ENCODE data around the gene SGSM2. TPM values are rescaled to one million over a fixed set of nuclear protein-coding genes. Genes with fewer than 3 reads are reported as not detected.

SGSM2 gene
- total RNA-seq, 4 donors from 2014 or later: 41.0 to 148 (median 70.0) TPM

- no peak for DNase-seq
- in situ Hi-C loops (cut with MboI; ENCODE audit: low pct_ligation_motif_present in 1 of 4, low pct_unique_long_range_greater_than_20kb in 1 of 4, low sequenced_read_pairs in 3 of 4): no loop called here
- Histone ChIP-seq H3K4me1 (peaks cover 6 to 24% (median 17%) of the 10 kb centered on the region in 4 donors), H3K9me3 (no peaks in the 10 kb centered on the region), H3K27ac (peak overlapping the region; percentile 92 to 95 (median 94)), H3K36me3 (peaks cover 0 to 16% (median 0%) of the 10 kb centered on the region in 4 donors), H3K27me3 (no peaks in the 10 kb centered on the region), H3K4me3 (peak overlapping the region; percentile 67 to 98 (median 81))
- no peak for TF ChIP-seq POLR2A (IDR thresholded peaks at IDR 0.05)
- TF ChIP-seq EP300 (IDR thresholded peaks at IDR 0.05; ENCODE audit: low read depth): no peak
- no peak for TF ChIP-seq CTCF (IDR thresholded peaks at IDR 0.05)
- TF ChIP-seq POLR2AphosphoS5 (IDR thresholded peaks at IDR 0.05): no peak
- 13 to 60% methylated on average over 1 to 5 of the region's 5 CpGs for WGBS, 2 donors (ENCODE audit: low coverage in 1 of 2)
- intact Hi-C loops (cut with DNase I; ENCODE audit: low total_unique reads): no loop called here
These were observed 985 bp downstream of the SGSM2 start for GRCh38 chr17:2338315-2338657.

- no peak overlapping the region for H3K27ac ChIP-seq
- TF ChIP-seq POLR2AphosphoS5 (IDR thresholded peaks at IDR 0.05) (no peak), POLR2A (IDR thresholded peaks at IDR 0.05) (no peak), CTCF (IDR thresholded peaks at IDR 0.05) (no peak), EP300 (IDR thresholded peaks at IDR 0.05; ENCODE audit: low read depth) (no peak)
- intact Hi-C loops (cut with DNase I; ENCODE audit: low total_unique reads): no loop called here
- no peaks in the 10 kb centered on the region for H3K36me3 ChIP-seq
- H3K27me3 ChIP-seq: no peaks in the 10 kb centered on the region
- in situ Hi-C loops (cut with MboI; ENCODE audit: low pct_ligation_motif_present in 1 of 4, low pct_unique_long_range_greater_than_20kb in 1 of 4, low sequenced_read_pairs in 3 of 4): no loop called here
- DNase-seq: peak; percentile 19
- H3K4me1 ChIP-seq: peaks cover 0 to 6% (median 3%) of the 10 kb centered on the region in 4 donors
- 49 to 57% methylated on average over 2 to 5 of the region's 5 CpGs for WGBS, 2 donors (ENCODE audit: low coverage in 1 of 2)
- no peaks in the 10 kb centered on the region for H3K9me3 ChIP-seq
- H3K4me3 ChIP-seq: no peak overlapping the region
These were observed 6.1 kb downstream of the SGSM2 start for GRCh38 chr17:2343421-2343820.

- WGBS, 2 donors (ENCODE audit: low coverage in 1 of 2): 92% methylated on average over 7 to 10 of the region's 10 CpGs
- in situ Hi-C loops (cut with MboI; ENCODE audit: low pct_ligation_motif_present in 1 of 4, low pct_unique_long_range_greater_than_20kb in 1 of 4, low sequenced_read_pairs in 3 of 4) (no loop called here), intact Hi-C loops (cut with DNase I; ENCODE audit: low total_unique reads) (no loop called here)
These were observed 7.2 kb downstream of the SGSM2 start for GRCh38 chr17:2344528-2344927.

GRCh38 chr17:2346475-2346874 is 9.2 kb downstream of the SGSM2 start:
- H3K4me3 ChIP-seq: no peak overlapping the region
- WGBS, 2 donors (ENCODE audit: low coverage in 1 of 2): 88% methylated on average over 8 of the region's 8 CpGs; no CpG with 5 or more reads in 1 of the 2 donors
- peaks cover 0 to 7% (median 2%) of the 10 kb centered on the region in 4 donors for H3K4me1 ChIP-seq
- intact Hi-C loops (cut with DNase I; ENCODE audit: low total_unique reads): no loop called here
- H3K27ac ChIP-seq: no peak overlapping the region
- TF ChIP-seq POLR2A (IDR thresholded peaks at IDR 0.05) (no peak), CTCF (IDR thresholded peaks at IDR 0.05) (no peak), EP300 (IDR thresholded peaks at IDR 0.05; ENCODE audit: low read depth) (no peak), POLR2AphosphoS5 (IDR thresholded peaks at IDR 0.05) (no peak)
- no peaks in the 10 kb centered on the region for H3K9me3 ChIP-seq
- no peak for DNase-seq
- no peaks in the 10 kb centered on the region for H3K36me3 ChIP-seq
- in situ Hi-C loops (cut with MboI; ENCODE audit: low pct_ligation_motif_present in 1 of 4, low pct_unique_long_range_greater_than_20kb in 1 of 4, low sequenced_read_pairs in 3 of 4): no loop called here
- no peaks in the 10 kb centered on the region for H3K27me3 ChIP-seq

More at GRCh38 chr17:2344528-2344927, 7.2 kb downstream of the SGSM2 start:
- no peak for DNase-seq
- peaks cover 0 to 7% (median 2%) of the 10 kb centered on the region in 4 donors for H3K4me1 ChIP-seq
- H3K27me3 ChIP-seq: no peaks in the 10 kb centered on the region
- H3K27ac ChIP-seq: no peak overlapping the region
- TF ChIP-seq POLR2AphosphoS5 (IDR thresholded peaks at IDR 0.05) (no peak), CTCF (IDR thresholded peaks at IDR 0.05) (no peak), EP300 (IDR thresholded peaks at IDR 0.05; ENCODE audit: low read depth) (no peak), POLR2A (IDR thresholded peaks at IDR 0.05) (no peak)
- no peak overlapping the region for H3K4me3 ChIP-seq
- no peaks in the 10 kb centered on the region for H3K36me3 ChIP-seq
- H3K9me3 ChIP-seq: no peaks in the 10 kb centered on the region
